Suprapubic skin (tissue), 4 donors: Measurements from ENCODE around the gene MCF2L.

Experiments
- CTCF ChIP-seq, 2 donors: fragments of 200-600 bp in 1 of 2; fragments of 450-650 bp in 1 of 2; sonication (generic) in 1 of 2; IDR thresholded peaks; one replicate each; pipeline ENCODE4 v1.5.1; 2016 to 2019; ENCODE audit warnings: antibody characterized with exemption in 2 of 2, mild to moderate bottlenecking in 1 of 2, moderate library complexity in 1 of 2
- EP300 ChIP-seq: sonication (generic); formaldehyde crosslinking; IDR thresholded peaks from one replicate; pipeline ENCODE4 v1.6.1; 2017; ENCODE audit warnings: antibody characterized with exemption
- POLR2A ChIP-seq, 2 donors: fragments of 450-650 bp; IDR thresholded peaks; one replicate each; pipeline ENCODE4 v1.6.1; 2017; ENCODE audit warnings: antibody characterized with exemption in 2 of 2, mild to moderate bottlenecking in 2 of 2, moderate library complexity in 2 of 2
- POLR2AphosphoS5 ChIP-seq, 3 donors: sonication (generic); formaldehyde crosslinking; IDR thresholded peaks; one replicate each; pipeline ENCODE4 v1.6.1; 2017; ENCODE audit warnings: antibody characterized with exemption in 3 of 3

GRCh38 chr13:113120300-113121182, 151.5 kb downstream of the MCF2L start:
- TF ChIP-seq CTCF (IDR thresholded peaks at IDR 0.05) (no peak), EP300 (no peak), POLR2A (IDR thresholded peaks at IDR 0.05) (no peak), POLR2AphosphoS5 (IDR thresholded peaks at IDR 0.05) (no peak)
